IMR-90 (cell line): ENCODE measurements around the gene LPCAT4. TPM values are rescaled to one million over a fixed set of nuclear protein-coding genes. Genes with fewer than 3 reads are reported as not detected.

Source experiments
- ATAC-seq: fragments of 200-7000 bp; cut with Tn5 transposase; 2 replicates; pipeline ENCODE4 v1.9.1; 2020; ENCODE audit warnings: low read depth, mild to moderate bottlenecking, moderate library complexity
- BruUV-seq: library from RNA; stranded (reverse); fragments of 400-500 nt; replicated peaks from 2 replicates; lab custom pipeline; 2021; lab: Mats Ljungman, UMichigan
- CTCF ChIA-PET: fragments of 300-600 bp; formaldehyde crosslinking; extraction: SDS; loops from one replicate; lab custom pipeline; 2021; ENCODE audit warnings: antibody characterized with exemption; lab: Yijun Ruan, JAX
- POLR2A ChIA-PET: fragments of 300-600 bp; sonication (Branson Sonifier 250); formaldehyde crosslinking; loops from one replicate; lab custom pipeline; 2022; ENCODE audit warnings: antibody characterized with exemption; ENCODE audit not compliant: unreplicated experiment; lab: Charles Lee
- DNase-seq: peaks from one replicate; pipeline ENCODE4 v3.0.0; 2013
- H2AFZ ChIP-seq: replicated peaks from 2 replicates; pipeline ENCODE3; 2013; ENCODE audit warnings: low read length, mild to moderate bottlenecking; ENCODE audit not compliant: poor library complexity
- H2AK5ac ChIP-seq: 2 replicates; pipeline ENCODE4 v1.6.1; 2013; ENCODE audit warnings: low read depth, low read length, inconsistent platforms
- H2AK9ac ChIP-seq: replicated peaks from 2 replicates; pipeline ENCODE3; 2013; ENCODE audit warnings: mild to moderate bottlenecking, low read depth, low read length, moderate library complexity; ENCODE audit not compliant: poor library complexity
- H2BK120ac ChIP-seq: 2 replicates; pipeline ENCODE4 v1.6.1; 2013; ENCODE audit warnings: low read depth, low read length, inconsistent platforms
- H2BK15ac ChIP-seq: 3 replicates; pipeline ENCODE4 v1.6.1; 2013; ENCODE audit warnings: low read depth, low read length, inconsistent platforms
- H2BK20ac ChIP-seq: 2 replicates; pipeline ENCODE4 v1.6.1; 2013; ENCODE audit warnings: low read depth, mild to moderate bottlenecking, inconsistent platforms, low read length, moderate library complexity
- H2BK5ac ChIP-seq: 2 replicates; pipeline ENCODE4 v1.6.1; 2013; ENCODE audit warnings: mild to moderate bottlenecking, low read depth, low read length, inconsistent platforms; ENCODE audit not compliant: poor library complexity, severe bottlenecking
- H3K14ac ChIP-seq: replicated peaks from 2 replicates; pipeline ENCODE4 v1.6.1; 2013; ENCODE audit warnings: low read depth, low read length, inconsistent platforms
- H3K18ac ChIP-seq: 2 replicates; pipeline ENCODE4 v1.6.1; 2013; ENCODE audit warnings: low read depth, low read length, control low read depth
- H3K23ac ChIP-seq: 2 replicates; pipeline ENCODE4 v1.6.1; 2013; ENCODE audit warnings: low read depth, low read length, inconsistent platforms
- H3K27ac ChIP-seq: 2 replicates; pipeline ENCODE4 v1.5.1; 2013; ENCODE audit warnings: mild to moderate bottlenecking, control low read depth, low read length; ENCODE audit not compliant: insufficient read depth
- H3K27me3 ChIP-seq: 2 replicates; pipeline ENCODE4 v1.6.1; 2013; ENCODE audit warnings: low read length; ENCODE audit not compliant: control insufficient read depth, insufficient read depth
- H3K36me3 ChIP-seq: 2 replicates; pipeline ENCODE4 v1.6.1; 2013; ENCODE audit warnings: low read length, mixed read lengths; ENCODE audit not compliant: control insufficient read depth, insufficient read depth
- H3K4ac ChIP-seq: 2 replicates; pipeline ENCODE4 v1.6.1; 2013; ENCODE audit warnings: low read depth, low read length, inconsistent platforms
- H3K4me1 ChIP-seq: 2 replicates; pipeline ENCODE4 v1.6.1; 2013; ENCODE audit warnings: low read length, mixed read lengths; ENCODE audit not compliant: control insufficient read depth, insufficient read depth
- H3K4me2 ChIP-seq: 2 replicates; pipeline ENCODE4 v1.6.1; 2013; ENCODE audit warnings: low read depth, mild to moderate bottlenecking, control low read depth, low read length, moderate library complexity
- H3K4me3 ChIP-seq: 2 replicates; pipeline ENCODE4 v1.5.1; 2013; ENCODE audit warnings: low read depth, mild to moderate bottlenecking, control low read depth, low read length, moderate library complexity; ENCODE audit not compliant: insufficient read depth
- H3K56ac ChIP-seq: 2 replicates; pipeline ENCODE4 v1.6.1; 2013; ENCODE audit warnings: low read length, inconsistent platforms; ENCODE audit not compliant: insufficient read depth; ENCODE audit errors: extremely low read depth
- H3K79me1 ChIP-seq, 2 experiments: 2 replicates each; pipeline ENCODE4 v1.6.1; 2013; ENCODE audit warnings: low read length in 2 of 2, inconsistent platforms in 1 of 2, low read depth in 1 of 2
- H3K9ac ChIP-seq: 2 replicates; pipeline ENCODE4 v1.6.1; 2013; ENCODE audit warnings: low read depth, low read length, control low read depth
- H3K9me1 ChIP-seq: 2 replicates; pipeline ENCODE4 v1.6.1; 2013; ENCODE audit warnings: low read length, inconsistent platforms; ENCODE audit not compliant: insufficient read depth
- H3K9me3 ChIP-seq: 2 replicates; pipeline ENCODE4 v1.6.1; 2013; ENCODE audit warnings: low read length; ENCODE audit not compliant: control insufficient read depth, insufficient read depth
- H4K20me1 ChIP-seq: 2 replicates; pipeline ENCODE4 v1.6.1; 2013; ENCODE audit warnings: low read length, inconsistent platforms; ENCODE audit not compliant: insufficient read depth
- H4K5ac ChIP-seq: 2 replicates; pipeline ENCODE4 v1.6.1; 2013; ENCODE audit warnings: mild to moderate bottlenecking, low read depth, low read length, control low read depth
- H4K8ac ChIP-seq, 2 experiments: 2 replicates each; pipeline ENCODE4 v1.6.1; 2013; ENCODE audit warnings: low read depth in 2 of 2, low read length in 2 of 2, control low read depth in 1 of 2, inconsistent platforms in 1 of 2
- H4K91ac ChIP-seq: 2 replicates; pipeline ENCODE4 v1.6.1; 2013; ENCODE audit warnings: low read depth, low read length, inconsistent platforms; ENCODE audit not compliant: insufficient read depth
- CEBPB ChIP-seq: IDR thresholded peaks from 2 replicates; pipeline ENCODE4 v1.6.1; 2012; ENCODE audit warnings: low read depth, low read length, improper control_type of control experiment
- CHD1 ChIP-seq: IDR thresholded peaks from 2 replicates; pipeline ENCODE4 v1.6.1; 2012; ENCODE audit warnings: low read depth, low read length, improper control_type of control experiment
- MAFK ChIP-seq: IDR thresholded peaks from 2 replicates; pipeline ENCODE4 v1.6.1; 2012; ENCODE audit warnings: low read depth, low read length, improper control_type of control experiment
- MAZ ChIP-seq: IDR thresholded peaks from 2 replicates; pipeline ENCODE4 v1.6.1; 2012; ENCODE audit warnings: low read depth, mild to moderate bottlenecking, low read length, improper control_type of control experiment, moderate library complexity, borderline replicate concordance
- MXI1 ChIP-seq: IDR thresholded peaks from 2 replicates; pipeline ENCODE4 v1.6.1; 2012; ENCODE audit warnings: low read depth, mild to moderate bottlenecking, low read length, moderate library complexity, borderline replicate concordance
- WGBS, 2 experiments: methylation state at CpG; one replicate each; pipeline versions ENCODE4 v1.1.5 to v1.1.7; 2013; ENCODE audit warnings: missing lambda C conversion rate in 2 of 2; ENCODE audit not compliant: insufficient read length in 1 of 2; ENCODE audit errors: extremely low coverage in 2 of 2; 5-methylcytosine and 5-hydroxymethylcytosine counted together
- dilution Hi-C: fragments of 300-500 bp; cut with HindIII; formaldehyde crosslinking; loops from one replicate; pipeline ENCODE4 v1.14.3; 2018; ENCODE audit warnings: low sequenced_read_pairs; ENCODE audit not compliant: unreplicated experiment
- in situ Hi-C: fragments of 300-500 bp; cut with MboI; formaldehyde crosslinking; loops from 3 replicates; pipeline ENCODE4 v1.14.3; 2019; ENCODE audit warnings: low sequenced_read_pairs, inconsistent platforms, mixed read lengths
- intact Hi-C: fragments of 100-400 bp; cut with micrococcal nuclease; formaldehyde crosslinking; loops from 2 replicates; pipeline ENCODE4 v1.10.0; 2022
- polyA plus RNA-seq, 3 experiments: library from polyadenylated mRNA; depleted of rRNA; stranded (reverse); fragments of >200 nt; gene quantifications; 2 replicates each; pipeline ENCODE4 v1.2.3, GENCODE V29; 2012; ENCODE audit warnings: low replicate concordance in 1 of 3
- total RNA-seq: library from RNA; depleted of rRNA; stranded (reverse); fragments of >200 nt; gene quantifications from 2 replicates; pipeline ENCODE4 v1.2.3, GENCODE V29; 2012

Gene LPCAT4
- total and polyA plus RNA-seq, 2 of the 4 experiments (the other 2 are of a cell fraction) = 3.8 to 44.4 TPM

DNA sequence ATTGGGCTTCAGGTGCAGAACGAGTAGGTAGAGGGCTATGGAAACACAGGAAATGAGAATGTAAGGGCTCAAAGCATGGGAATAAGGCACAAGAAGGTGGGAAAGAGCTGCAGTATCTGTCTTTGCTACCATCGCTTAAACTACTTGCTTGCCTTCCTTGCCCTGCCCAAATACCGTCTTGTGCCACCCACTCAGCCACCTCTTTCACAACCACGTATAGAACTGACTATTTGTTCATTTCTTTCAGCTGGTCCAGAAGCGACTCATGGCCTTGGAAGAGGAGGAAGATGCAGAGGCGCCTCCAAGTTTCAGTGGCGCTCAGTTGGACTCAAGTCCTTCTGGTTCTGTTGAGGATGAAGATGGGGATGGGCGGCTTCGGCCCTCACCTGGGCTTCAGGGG, 11.8 kb downstream of the LPCAT4 start:
- in situ Hi-C loops = no loop called here
- CTCF ChIA-PET = no interaction called here

More for the DNA sequence above, 11.8 kb downstream of the LPCAT4 start:
- Histone ChIP-seq H4K8ac (no peak overlapping the region), H3K23ac (no peak overlapping the region), H3K9ac (no peak overlapping the region), H2AK9ac (no peak overlapping the region), H3K4me3 (no peak overlapping the region), H2BK120ac (no peak overlapping the region), H2AFZ (no peak overlapping the region), H2BK15ac (no peak overlapping the region), H4K20me1 (no peaks in the 10 kb centered on the region), H2BK5ac (no peak overlapping the region), H3K4ac (no peak overlapping the region), H3K18ac (no peak overlapping the region), H3K79me1 (no peaks in the 10 kb centered on the region), H3K27me3 (no peaks in the 10 kb centered on the region), H2BK20ac (no peak overlapping the region), H3K9me3 (no peaks in the 10 kb centered on the region), H3K14ac (no peak overlapping the region), H4K91ac (no peak overlapping the region), H4K5ac (no peak overlapping the region), H3K27ac (no peak overlapping the region), H3K36me3 (peaks cover 20% of the 10 kb centered on the region), H3K4me1 (no peaks in the 10 kb centered on the region), H3K4me2 (no peak overlapping the region), H3K9me1 (no peaks in the 10 kb centered on the region), H2AK5ac (no peak overlapping the region), H3K56ac (no peak overlapping the region)
- ATAC-seq = no peak
- TF ChIP-seq MXI1 (no peak), CHD1 (no peak), MAZ (no peak), MAFK (no peak), CEBPB (no peak)
- WGBS, 2 experiments = 92% methylated on average over 2 of the region's 9 CpGs; no CpG with 5 or more reads in 1 of the 2 experiments
- DNase-seq = no peak
- no TSS peak for BruUV-seq
- intact Hi-C loops (loop anchor here (5.0 kb wide), 1 partner anchor 227 kb away; the partner anchor contains the start of gene GOLGA8B), dilution Hi-C loops (no loop called here)
- POLR2A ChIA-PET = no interaction called here
